Skeletal muscle cell (primary cell): ENCODE measurements around the gene LSM2.

Source experiments
- DNase-seq: peaks from one replicate; pipeline ENCODE4 v3.0.0-alpha.2; 2010; ENCODE audit warnings: low read depth
- H3K4me3 ChIP-seq: 2 replicates; pipeline ENCODE4 v1.5.1; 2011; ENCODE audit warnings: low read depth, mild to moderate bottlenecking, control low read depth, low read length, moderate library complexity

Gene LSM2

DNA sequence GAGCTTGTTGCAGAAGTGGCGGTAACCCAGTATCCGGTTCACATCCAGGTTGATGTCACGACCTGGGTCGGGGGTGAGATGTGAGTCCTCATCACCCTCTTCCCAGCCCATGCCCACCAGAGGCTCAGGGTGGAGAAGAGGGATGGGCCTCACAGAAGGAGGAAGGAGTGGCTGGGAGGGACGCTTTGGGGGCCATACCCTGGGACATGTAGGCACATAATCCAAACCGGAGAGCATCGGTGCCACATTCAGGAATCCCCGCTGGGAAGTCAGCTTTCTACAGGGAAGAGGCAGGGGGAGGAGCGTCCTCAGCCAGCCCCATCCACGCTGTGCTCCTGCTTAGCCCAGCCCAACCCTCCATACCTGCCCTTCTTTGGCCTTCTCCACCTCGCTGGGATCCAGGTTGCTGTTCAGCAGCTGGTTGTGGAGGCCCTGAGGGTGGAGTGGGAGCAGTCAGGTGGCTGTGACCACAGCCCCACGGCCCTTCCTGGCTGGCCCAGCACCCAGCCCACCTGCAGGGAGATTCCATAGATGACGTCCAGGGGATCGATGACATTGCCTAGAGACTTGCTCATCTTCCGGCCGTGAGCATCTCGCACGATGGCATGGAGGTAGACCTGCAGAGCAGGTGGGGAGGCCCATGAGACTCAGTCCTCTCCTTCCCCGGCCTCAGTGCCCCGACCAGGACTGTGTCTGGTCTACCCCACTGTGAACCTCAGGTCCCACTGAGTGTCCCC is 26.1 kb downstream of the LSM2 start:
- DNase-seq: no peak
- H3K4me3 ChIP-seq: no peak overlapping the region

DNA sequence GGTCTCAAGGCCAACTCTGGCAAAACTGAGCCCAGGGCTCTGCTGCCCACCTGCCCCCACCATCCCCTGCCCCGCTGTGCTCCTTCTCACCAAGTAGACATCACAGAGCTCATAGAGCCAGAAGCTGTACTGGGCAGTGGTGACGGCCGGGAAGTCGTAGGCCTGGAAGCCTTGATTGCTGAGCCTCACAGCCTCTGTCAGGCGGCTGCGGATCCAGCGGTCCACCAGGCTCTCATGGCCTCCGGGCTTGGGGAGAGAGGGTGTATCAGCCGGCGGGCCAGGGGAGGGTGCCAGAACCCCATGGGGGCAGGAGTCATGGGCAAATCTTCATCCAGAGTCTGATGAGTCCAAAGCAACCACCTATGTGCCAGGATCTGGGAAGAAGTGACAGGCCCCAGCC is 26.9 kb downstream of the LSM2 start:
- H3K4me3 ChIP-seq: no peak overlapping the region
- DNase-seq: no peak

DNA sequence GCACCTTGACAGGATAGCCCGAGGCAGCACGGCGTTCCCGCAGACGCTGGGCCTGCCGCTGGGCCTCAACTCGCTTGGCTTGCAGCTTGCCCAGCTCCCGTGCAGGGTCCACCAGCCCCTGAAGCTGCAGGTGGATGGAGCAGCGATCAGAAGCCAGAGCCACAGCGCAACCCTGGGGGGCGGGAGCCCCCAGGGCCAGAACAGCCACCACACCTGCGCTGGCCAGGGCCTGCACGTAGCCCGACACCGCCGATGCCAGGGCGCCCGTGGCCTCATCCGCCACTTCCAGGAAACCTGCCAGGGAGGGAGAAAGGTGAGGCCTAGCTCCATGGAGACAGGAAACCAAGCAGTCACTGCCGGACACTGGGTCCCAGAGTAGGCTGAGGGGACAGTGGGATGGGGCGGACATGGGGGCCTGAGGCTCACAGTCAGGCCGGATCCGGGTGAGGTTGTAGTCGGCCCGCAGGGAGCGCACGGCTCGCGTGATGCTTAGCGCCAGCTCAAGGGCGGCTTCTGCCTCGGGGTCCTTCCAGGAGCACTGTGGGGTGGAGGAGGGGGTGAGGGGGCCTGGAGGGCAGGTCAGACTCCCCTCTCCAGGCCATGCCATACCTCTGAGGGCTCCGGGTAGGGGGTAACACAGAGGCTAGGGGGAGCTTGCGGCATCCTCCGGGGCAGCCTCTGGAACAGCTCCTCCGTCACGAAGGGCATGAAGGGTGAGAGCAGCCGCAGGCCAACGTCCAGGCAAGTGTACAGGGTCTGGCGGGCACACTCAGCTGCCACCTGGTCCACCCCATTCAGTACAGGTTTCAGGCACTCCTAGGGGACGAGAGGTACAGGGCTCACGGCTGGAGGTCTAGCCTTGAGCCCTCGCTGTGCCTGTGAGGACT is 27.5 kb downstream of the LSM2 start:
- no peak for DNase-seq
- H3K4me3 ChIP-seq: no peak overlapping the region

DNA sequence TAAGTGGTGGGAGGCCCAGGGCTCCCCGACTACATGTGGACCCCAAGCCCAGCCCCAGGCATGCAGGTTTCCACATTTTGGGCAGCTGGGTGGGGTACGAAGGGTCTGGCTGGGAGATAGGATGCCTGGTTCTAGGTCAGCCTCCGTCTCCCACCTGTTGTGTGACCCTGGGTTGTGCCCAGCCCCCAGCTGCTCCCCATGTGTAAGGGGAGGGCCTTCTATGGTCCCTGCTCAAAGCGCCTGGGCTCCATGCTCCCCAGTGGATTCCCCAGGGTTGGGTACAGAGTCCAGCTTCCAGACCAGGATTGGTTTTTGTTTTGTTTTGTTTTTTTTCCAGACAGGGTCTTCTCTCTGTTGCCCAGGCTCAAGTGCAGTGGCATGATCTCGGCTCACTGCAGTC is 28.6 kb downstream of the LSM2 start:
- DNase-seq: no peak
- H3K4me3 ChIP-seq: no peak overlapping the region

DNA sequence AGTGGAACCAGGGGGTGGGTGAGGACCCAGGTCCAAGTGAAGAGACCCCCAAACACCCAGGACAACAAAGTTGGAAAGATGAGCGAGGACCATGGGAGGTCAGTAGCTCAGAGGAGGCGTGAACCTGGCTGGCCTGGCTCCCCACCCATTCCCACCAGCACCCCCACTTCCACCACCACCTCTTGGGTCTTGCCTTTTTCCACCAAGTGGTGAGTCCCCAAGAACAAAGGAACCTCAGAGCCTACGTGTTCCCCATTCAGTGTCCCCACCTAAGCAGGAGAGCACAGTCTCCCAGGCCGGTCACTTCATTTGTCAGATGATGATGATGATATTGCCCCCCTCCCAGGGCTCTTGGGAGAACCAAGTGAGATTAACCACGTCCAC is 29.1 kb downstream of the LSM2 start:
- no peak for DNase-seq
- H3K4me3 ChIP-seq: no peak overlapping the region

DNA sequence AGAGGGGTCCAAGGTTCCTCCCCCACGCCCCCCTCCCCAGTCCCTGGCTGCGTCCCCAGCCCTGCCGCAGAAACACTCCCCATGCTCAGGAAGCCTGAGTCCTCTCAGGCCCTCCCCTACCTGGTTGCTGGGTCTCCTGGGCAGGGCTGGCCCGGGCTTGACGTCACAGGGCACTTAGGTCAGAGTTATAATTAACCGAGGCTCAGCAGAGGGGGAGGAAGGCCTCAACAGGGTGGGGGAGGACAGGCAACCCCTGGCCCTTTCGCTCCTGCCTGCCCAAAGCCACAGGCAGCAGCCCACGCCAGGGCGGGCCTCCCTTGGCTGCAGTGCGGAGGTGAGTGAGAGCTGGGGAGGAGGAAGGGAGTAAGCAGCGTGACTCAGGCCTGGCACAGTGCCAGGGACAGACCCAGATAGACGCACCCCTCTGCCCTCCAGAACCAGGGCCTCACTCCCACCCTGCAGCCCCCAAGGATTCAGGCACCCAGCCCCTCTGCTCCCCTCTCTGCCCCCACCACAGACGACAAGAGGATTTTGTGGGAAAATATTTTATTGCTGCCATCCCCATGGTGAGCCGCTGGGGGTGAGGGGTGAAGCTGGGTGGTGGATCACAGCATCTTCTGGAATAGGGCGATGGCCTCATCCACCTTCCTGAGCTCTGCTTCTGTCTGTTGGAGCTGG is 29.6 kb downstream of the LSM2 start, which contains the start of gene VWA7:
TSS of gene VWA7 (minus strand) at position 340 of the 678 bp plus-strand sequence. CDS start 549 bp downstream, outside the sequence.
- DNase-seq: peak; percentile 47
- no peak within 1 kb of the TSS for H3K4me3 ChIP-seq

DNA sequence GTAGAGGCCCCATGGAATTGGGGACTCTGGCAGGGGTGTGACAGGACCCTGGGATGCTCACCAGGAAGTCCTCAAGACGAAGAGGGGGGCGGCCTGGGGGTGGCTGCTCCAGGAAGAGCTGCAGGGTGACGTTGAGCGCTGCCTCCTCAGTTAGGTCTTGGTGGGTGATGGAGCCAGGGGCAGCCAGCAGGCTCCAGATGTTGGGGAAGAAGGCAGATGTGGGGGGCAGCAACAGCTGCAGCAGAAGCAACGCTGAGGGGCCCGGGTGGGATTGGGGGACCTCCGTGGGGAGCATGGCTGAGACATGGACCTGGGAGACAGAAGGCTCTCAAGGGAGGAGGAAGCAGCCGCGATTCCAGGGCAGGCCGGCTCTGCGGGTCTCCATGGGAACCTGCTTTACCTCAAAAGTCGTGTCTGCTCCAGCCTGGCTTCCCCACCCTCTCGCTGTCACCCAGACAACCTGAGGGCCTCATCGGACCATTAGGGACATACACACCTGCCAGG is 30.2 kb downstream of the LSM2 start:
- no peak for DNase-seq
- no peak overlapping the region for H3K4me3 ChIP-seq

DNA sequence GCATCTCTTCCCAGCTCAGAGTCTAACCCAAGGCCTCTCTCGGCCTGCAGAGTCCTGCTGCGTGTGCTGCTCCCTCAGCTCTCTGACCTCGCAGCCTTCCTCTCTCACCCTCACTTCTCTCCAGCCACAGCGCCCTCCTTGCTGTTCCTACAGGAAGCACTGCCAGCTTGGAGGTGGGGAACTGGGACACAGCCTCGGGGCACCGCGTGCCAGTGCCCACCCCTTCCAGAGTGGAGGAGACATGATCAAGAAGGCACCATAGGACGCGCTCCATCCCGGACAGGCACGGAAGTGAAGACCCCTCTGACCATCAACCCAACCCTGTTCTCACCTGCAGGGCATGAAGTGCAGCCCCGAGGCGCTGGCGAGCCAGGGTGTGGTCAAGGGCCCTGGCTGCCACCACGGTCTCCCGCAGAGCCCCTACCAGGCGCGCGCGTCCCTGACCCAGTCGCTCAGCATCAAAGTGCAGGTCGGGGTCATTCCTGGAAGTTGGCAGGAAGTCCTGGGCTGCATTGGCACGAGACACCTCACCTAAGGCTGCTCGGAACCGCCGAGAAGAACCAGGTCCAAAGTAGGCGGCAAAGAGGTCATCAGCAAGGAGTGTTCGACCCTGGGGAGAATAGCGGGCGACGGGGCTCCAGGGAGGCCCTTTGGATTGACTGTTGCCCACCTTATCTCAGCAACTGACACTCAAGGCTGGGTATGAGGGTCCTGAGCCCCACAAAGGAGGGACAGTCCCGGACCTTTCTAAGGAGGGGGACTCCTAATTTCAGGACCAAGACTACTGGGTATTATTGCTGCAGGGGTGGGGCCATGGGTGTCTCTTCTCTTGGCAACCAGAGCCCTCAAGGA is 30.9 kb downstream of the LSM2 start:
- DNase-seq: no peak
- H3K4me3 ChIP-seq: no peak overlapping the region

DNA sequence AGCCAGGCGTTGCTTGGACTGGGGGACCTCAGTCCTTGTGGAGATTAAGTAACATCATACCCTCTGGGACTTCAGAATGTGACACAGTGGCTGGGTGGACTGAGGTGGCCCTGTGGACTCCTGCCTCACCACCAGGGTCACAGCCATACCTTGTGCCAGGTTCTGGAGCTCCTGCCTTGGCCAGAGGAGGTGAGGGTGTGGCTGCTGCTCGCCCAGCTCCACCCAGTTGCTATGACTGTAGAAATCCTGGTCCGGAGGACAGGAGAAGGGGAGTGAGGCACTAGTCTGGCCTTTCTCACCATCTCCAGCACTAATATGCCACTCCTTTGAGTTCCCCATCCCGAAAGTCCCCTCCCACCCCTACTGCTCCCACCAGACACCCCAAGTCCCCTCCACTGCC is 31.6 kb downstream of the LSM2 start:
- DNase-seq: no peak

DNA sequence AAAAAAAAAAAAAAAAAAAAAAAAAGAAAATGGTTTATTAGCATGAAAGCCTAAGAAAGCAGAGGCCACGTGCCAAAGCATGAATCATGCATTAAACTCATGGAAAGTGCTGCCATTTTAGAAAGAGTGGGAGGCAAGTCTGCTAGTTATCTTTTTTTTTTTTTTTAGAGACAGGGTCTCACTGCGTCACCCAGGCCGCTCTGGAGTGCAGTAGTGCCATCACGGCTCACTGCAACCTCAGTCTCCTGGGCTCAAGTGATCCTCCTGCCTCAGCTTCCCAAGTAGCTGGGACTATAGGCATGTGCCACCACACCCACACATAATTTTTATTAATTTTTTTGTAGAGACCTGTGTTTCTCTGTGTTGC is 34.8 kb downstream of the LSM2 start:
- no peak overlapping the region for H3K4me3 ChIP-seq
- DNase-seq: no peak

More for the DNA sequence above, 31.6 kb downstream of the LSM2 start:
- H3K4me3 ChIP-seq: no peak overlapping the region

DNA sequence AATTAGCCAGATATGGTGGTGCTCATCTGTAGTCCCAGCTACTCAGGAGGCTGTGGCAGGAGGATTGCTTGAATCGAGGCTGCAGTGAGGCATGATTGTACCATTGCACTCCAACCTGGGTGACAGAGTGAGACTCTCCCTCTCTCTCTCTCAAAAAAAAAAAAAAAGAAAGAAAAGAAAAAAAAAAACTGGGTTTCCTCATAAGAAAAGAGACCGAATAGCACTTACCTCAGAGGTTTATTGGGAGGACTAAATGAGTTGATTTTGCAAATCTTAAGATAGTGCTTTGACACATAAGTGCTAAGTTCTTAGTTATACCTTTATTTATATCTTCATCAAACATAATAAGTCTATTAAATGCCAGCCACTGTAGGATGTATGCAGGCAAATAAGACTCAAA is 35.9 kb downstream of the LSM2 start:
- no peak overlapping the region for H3K4me3 ChIP-seq
- DNase-seq: no peak

DNA sequence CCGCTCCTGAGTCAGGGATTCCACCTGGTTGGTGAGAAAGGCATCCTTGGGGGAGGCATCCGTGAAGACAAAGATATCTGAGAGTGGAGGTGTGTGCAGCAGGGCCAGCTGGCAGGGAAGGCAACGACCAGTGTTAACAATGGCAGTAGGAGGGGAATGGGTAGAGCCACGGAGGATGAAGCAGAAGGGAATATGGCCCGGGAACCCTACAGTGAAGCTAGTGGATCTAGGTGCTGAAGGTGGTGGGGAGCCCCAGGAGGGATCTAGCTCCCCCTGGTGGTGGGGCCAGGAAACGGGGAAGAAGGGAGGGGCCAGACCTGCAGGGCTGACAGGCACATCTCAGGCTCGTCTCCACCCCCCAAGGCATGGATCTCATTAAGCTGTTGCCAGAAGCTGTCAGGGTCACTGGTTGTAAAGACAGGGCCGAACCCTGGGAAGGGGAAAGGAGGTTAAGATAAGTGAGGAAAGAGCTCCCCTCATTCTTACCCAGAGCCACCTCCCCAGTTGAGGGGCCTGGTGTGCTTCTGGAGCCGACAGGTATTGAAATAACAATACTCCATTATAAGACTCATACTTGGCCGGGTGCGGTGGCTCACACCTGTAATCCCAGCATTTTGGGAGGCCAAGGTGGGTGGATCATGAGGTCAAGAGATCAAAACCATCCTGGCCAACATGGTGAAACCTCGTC is 36.9 kb downstream of the LSM2 start:
- DNase-seq: no peak
- H3K4me3 ChIP-seq: no peak overlapping the region

DNA sequence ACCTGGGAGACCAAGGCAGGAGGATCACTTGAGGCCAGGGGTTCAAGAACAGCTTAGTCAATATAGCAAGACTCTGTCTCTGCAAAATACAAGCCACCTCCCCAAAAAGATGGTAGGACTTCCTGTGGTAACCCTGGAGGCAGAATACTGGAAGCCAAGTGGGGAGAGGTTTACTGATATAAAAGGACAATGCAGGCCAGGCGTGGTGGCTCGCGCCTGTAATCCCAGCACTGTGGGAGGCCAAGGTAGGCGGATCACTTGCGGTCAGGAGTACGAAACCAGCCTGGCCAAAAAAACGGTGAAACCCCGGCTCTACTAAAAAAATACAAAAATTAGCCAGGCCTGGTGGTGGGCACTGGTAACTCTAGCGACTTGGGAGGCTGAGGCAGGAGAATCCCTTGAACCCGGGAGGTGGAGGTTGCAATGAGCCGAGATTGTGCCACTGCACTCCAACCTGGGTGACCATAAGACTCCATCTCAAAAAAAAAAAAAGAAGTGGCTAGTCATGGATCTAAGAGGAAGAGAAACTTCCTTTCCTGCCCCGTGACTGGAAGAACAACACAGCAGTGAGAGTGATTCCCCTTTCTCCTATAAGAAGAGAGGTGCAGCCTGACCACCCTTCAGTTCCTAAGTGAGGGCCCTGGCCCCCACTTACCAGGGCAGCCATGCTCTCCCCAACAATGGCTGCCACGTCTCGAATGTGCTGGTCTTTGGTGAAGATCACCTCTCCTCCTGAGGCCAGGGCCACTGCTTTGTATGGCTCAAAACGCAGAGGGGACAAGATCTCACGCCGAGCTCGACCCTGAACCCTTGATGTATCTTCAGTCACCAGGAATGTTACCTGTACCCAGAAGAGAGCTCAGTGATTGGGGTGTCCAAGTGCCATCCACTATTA is 38.2 kb downstream of the LSM2 start:
- DNase-seq: no peak

DNA sequence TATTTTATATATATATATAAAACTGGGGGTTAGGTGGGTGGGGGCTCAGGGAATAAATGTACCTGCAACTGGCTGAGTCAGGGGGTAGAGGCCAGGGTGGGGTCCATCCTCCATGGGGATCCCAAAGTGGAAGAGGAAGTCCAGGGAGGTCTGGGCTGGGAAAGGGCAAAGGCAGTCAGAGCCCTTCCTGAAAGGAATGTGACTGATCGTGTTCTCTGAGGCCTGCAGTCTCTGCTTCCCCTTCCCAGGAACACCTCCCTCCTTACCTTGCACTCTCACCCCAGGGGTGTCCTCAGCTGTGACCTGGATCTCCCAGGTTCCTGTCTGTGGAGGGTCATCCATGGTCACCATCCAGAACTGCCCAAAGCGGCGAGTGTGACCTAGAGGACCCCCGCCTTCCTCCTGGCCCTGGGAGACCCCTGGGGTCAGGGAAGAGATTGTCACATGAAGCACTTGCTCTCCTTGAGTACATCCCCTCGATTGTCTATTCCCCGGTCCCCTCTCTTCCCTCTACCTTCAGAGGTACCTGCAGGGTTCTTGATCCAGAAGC is 39.6 kb downstream of the LSM2 start:
- DNase-seq: no peak
- no peak overlapping the region for H3K4me3 ChIP-seq

More for the DNA sequence above, 38.2 kb downstream of the LSM2 start:
- H3K4me3 ChIP-seq: no peak overlapping the region

DNA sequence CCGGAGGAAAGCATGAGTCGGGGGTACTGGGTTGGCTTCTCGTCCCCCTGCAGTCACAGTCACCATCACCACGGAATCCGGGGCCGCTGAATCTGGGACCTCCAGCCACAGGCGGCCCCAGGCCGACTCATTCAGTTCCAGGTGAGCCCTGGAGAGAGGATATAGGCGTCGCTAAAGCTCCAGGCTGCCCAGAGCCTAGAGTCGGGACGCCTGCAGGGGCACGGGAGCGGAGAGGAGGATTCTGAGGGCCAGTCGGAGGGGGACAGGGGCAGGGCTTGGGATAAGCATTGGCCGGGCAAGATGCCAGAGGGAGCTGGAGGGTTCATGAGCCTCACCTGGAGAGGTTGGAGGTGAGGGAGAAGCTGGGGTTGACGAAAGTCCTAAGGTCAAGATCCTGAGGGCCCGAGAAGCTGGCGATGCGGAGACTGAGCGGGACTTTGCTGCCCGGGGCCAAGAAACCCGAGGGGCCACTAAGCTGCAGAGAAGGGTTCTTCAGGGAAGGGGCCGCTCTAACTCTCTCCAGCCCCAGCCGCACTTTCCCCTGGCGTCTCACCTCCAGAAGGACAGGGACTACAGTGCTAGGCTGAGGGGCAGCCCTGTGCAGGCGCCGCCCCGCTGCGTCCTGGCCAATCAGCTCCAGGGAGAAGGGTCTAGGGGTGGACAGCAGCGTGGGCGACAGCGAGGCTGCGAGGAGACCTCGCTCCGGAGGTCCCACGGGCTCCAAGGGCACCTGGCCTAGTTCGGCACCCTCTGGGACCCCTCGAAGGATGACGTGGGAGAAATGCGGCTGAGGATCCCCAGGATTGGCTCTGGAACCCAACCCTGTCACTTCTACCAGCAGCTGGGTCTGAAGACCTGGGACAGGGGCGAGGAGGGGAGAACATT is 40.6 kb downstream of the LSM2 start:
- no peak for DNase-seq
- H3K4me3 ChIP-seq: peak overlapping the region; percentile 38

DNA sequence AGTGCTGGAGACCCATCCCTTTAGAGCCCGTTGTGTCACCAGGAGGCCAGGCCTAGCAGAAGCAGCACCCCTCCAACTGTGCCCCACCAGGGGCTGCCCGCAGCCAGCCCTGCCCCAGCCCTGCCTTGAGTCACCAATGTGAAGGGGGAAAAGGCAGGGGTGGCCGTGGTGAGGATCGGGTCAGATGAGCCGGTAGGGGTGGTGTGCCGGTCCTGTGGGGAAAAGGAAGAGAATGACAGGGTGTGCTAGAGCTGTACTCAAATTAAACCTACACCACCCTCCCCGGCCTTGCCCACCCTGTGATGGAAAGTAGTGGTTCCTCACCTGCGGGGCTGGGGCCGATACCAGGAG is 41.2 kb downstream of the LSM2 start:
- no peak for DNase-seq
- H3K4me3 ChIP-seq: no peak overlapping the region

DNA sequence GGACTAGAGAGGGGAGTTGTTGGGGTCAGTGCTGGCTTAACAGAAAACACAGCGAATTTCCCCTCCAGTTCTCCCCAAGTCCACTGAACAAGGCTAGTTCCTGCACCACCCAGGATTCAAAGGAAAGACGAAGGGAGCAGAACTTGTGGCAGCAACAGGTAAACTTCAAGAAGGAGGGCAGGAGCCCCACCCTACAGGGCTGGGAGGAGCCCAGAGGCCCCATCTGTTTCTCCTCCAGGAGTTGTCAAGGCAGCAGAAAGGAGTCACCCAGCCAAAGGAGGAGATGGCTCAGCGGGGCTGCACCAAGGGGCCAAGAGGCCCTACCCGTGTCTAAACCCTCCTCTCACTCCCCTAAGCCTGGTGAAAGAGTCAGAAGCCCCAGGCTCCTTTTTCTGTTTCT is 42.6 kb downstream of the LSM2 start:
- no peak for DNase-seq
- no peak overlapping the region for H3K4me3 ChIP-seq
